Measurements from ENCODE around the gene KLF15. TPM values are rescaled to one million over a fixed set of nuclear protein-coding genes. Genes with fewer than 3 reads are reported as not detected.

The KLF15 gene
- total RNA-seq, 4 donors from 2014 or later: 138 to 234 (median 176) TPM

DNA sequence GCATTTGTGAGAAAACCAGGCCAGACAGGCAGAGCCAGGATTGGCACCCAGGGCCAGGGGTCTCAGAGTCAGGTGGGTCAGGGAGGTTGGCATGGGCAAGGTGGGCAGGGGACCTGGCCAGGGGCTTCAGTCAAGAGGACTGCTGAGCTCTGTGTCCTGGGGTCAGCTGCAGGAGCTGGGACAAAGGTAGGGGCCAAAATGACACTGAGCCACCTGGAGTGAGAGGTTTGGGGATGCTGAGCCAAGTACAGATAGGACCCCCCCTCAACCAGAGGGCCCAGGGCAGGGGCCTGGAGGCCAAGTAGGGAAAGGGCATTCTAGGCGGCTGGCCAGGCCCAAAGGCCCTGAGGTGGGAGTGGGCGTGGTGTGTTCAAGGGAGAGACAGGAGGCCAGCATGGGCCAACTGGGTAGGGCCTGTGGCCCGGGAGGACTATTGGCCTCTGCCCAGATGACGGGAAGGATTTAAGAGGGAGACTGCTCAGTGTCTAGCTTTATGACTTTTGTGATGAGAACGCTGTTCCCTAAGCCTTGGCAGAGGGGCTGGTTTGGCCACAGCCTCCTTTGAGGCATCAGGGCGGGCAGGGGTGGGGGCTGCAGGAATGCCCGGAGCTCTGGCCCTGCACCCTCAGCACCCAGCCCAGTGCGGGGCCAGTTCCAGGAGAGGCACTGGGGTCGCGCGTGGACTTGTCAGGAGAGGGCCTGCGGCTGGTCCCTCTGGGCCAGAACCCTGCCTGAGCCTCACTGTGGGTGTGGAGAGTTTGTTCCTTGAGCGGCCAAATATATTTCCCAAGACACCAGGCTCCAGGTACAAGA lies 40.6 kb upstream of the KLF15 start:
- no peak for DNase-seq (ENCODE audit: low spot score in 2 of 2)
- TF ChIP-seq POLR2A (IDR thresholded peaks at IDR 0.05) (no peak), EP300 (IDR thresholded peaks at IDR 0.05) (no peak)
- TF ChIP-seq, protein P1, sequence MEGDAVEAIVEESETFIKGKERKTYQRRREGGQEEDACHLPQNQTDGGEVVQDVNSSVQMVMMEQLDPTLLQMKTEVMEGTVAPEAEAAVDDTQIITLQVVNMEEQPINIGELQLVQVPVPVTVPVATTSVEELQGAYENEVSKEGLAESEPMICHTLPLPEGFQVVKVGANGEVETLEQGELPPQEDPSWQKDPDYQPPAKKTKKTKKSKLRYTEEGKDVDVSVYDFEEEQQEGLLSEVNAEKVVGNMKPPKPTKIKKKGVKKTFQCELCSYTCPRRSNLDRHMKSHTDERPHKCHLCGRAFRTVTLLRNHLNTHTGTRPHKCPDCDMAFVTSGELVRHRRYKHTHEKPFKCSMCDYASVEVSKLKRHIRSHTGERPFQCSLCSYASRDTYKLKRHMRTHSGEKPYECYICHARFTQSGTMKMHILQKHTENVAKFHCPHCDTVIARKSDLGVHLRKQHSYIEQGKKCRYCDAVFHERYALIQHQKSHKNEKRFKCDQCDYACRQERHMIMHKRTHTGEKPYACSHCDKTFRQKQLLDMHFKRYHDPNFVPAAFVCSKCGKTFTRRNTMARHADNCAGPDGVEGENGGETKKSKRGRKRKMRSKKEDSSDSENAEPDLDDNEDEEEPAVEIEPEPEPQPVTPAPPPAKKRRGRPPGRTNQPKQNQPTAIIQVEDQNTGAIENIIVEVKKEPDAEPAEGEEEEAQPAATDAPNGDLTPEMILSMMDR (IDR thresholded peaks at IDR 0.05): no peak
- H3K4me3 ChIP-seq: no peak overlapping the region
- H3K4me1 ChIP-seq: peaks cover 0 to 11% (median 4%) of the 10 kb centered on the region in 4 donors
- no peaks in the 10 kb centered on the region for H3K36me3 ChIP-seq
- 83 to 84% methylated on average over 7 of the region's 13 CpGs for WGBS, 2 donors
- H3K9me3 ChIP-seq: peaks cover 0 to 10% (median 0%) of the 10 kb centered on the region in 4 donors
- no peak overlapping the region for H3K27ac ChIP-seq
- peaks cover 0 to 3% of the 10 kb centered on the region in 2 donors for H3K27me3 ChIP-seq

DNA sequence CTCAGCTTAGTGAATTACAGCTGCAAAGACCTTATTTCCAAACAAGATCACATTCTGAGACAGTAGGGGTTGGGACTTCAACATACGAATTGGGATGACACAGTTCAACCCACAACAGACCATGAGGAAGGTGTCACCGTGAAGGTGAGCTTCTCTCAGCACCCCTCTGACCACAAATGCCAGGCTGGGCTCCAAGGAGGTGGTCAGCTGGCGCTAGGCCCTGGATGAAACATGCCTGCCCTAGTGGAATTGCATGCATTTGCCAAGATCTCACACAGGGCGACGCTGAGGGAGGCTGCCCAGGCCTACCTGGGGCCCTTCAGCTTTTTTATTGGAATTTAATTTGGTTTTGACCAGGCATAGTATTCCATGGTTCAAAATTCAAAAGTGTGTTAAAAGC lies 39.3 kb upstream of the KLF15 start:
- Histone ChIP-seq H3K27me3 (peaks cover 0 to 3% of the 10 kb centered on the region in 2 donors), H3K9me3 (peaks cover 0 to 10% (median 0%) of the 10 kb centered on the region in 4 donors), H3K4me1 (peaks cover 0 to 11% (median 4%) of the 10 kb centered on the region in 4 donors), H3K4me3 (no peak overlapping the region), H3K27ac (no peak overlapping the region), H3K36me3 (no peaks in the 10 kb centered on the region)
- DNase-seq (ENCODE audit: low spot score in 2 of 2): no peak
- TF ChIP-seq EP300 (IDR thresholded peaks at IDR 0.05): no peak
- TF ChIP-seq POLR2A (IDR thresholded peaks at IDR 0.05): no peak
- TF ChIP-seq, protein P1 (IDR thresholded peaks at IDR 0.05): no peak
- 89 to 92% methylated on average over 5 of the region's 5 CpGs for WGBS, 2 donors

DNA sequence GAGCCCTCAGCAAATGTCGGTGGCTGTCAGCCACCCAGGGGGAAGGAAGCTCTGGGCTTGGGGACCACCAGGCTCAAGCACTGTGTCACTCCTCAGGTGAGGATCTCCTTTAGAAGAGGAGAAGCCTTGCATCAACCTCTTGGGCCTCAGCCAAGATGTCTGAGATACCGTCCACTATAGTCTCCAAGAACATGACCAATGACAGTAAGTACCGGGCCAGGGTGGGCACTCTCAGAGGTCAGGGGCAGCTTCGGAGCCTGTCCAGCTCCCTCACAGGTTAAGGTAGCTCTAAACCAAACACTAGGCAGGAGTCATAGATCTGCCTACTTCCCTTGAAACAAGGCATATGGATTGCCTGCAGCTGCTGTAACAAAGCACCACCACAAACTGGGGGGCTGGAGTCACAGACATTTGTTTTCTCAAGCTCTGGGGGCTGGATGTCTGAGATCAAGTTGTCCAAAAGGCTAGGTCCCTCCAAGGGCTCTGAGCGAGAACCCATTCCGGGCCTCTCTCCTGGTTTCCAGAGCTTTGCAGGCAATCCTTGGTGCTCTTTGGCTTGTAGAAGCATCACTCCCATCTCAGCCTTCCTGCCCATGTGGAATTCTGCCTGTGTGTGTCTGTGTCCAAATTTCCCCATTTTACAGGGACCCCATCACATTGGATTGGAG lies 38.8 kb upstream of the KLF15 start:
- TF ChIP-seq POLR2A (IDR thresholded peaks at IDR 0.05) (no peak), EP300 (IDR thresholded peaks at IDR 0.05) (no peak)
- TF ChIP-seq, protein P1 (IDR thresholded peaks at IDR 0.05): no peak
- DNase-seq (ENCODE audit: low spot score in 2 of 2): no peak
- Histone ChIP-seq H3K27ac (no peak overlapping the region), H3K36me3 (no peaks in the 10 kb centered on the region), H3K4me1 (peaks cover 0 to 11% (median 4%) of the 10 kb centered on the region in 4 donors), H3K4me3 (no peak overlapping the region), H3K9me3 (peaks cover 0 to 10% (median 0%) of the 10 kb centered on the region in 4 donors), H3K27me3 (peaks cover 0 to 3% of the 10 kb centered on the region in 2 donors)
- WGBS, 2 donors: 92 to 97% methylated on average over 5 to 6 of the region's 6 CpGs

DNA sequence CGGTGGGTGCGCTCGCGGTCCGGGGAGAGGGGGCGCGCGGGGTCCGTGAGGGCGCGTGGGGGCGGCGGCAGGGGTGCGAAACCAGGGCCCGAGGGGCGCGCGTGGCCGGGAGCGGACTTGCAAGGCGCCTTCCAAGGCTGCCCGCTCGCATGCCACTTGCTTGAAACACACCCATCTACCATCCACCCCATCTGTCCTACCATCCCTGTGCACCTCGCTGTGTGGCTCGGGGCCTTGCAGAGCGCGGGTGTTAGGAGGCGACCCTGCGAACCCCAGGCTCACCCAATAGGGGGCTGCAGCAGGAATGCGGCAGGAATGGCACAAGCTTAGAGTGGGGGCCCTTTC lies 37.7 kb upstream of the KLF15 start:
- TF ChIP-seq POLR2A (IDR thresholded peaks at IDR 0.05) (no peak), EP300 (IDR thresholded peaks at IDR 0.05) (no peak)
- TF ChIP-seq, protein P1 (IDR thresholded peaks at IDR 0.05): no peak
- Histone ChIP-seq H3K9me3 (peaks cover 0 to 10% (median 0%) of the 10 kb centered on the region in 4 donors), H3K4me1 (peaks cover 0 to 11% (median 4%) of the 10 kb centered on the region in 4 donors), H3K27ac (peak overlapping the region in 1 of 4 donors; percentile 56), H3K27me3 (peaks cover 0 to 3% of the 10 kb centered on the region in 2 donors), H3K36me3 (no peaks in the 10 kb centered on the region), H3K4me3 (peak overlapping the region in 2 of 4 donors; percentile 9 to 45)
- WGBS, 2 donors: 25 to 31% methylated on average over 7 to 8 of the region's 30 CpGs
- no peak for DNase-seq (ENCODE audit: low spot score in 2 of 2)
